ENCODE data around the gene SATB2. TPM values are rescaled to one million over a fixed set of nuclear protein-coding genes. Genes with fewer than 3 reads are reported as not detected.

Gene SATB2
- total RNA-seq, 1 donor from 2014 or later: 2.7 TPM

DNA sequence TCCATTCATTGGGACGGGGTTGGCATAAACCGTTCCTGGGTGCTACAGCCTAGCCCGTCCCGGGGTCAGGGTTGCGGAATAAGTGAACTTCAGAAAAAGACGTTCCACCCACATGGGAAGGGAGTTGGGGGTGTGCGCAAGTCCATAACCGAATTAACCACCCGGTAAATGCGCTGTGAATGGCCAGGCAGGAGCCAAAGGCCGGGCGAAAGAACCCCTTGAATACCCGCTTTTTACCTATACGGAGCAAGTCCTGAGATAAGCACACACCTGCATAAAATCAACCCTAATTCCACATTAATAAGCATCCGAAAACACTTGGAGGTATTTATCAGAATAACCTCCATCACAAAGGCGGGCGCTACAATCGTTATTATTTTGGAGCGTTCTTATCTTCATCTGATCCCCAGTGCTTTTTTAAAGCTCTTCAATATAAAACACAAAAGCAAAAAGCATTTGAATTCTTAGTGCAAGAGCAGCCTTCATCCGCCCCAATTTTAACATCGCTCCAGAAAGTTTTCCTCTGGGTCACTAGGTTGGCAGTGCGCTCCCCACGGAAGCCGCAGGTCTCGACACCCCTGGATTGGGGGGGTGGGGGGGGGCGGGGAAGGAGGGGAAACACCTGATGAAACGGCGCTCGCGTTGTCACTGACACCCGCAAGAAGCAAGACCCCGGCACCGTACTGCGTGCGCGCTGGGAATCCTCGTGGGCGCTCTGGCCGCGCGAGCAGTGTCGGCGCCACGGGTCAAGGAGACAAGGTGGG lies 1.2 kb downstream of the SATB2 start:
- no peak for TF ChIP-seq CTCF (conservative IDR thresholded peaks at IDR 0.05; ENCODE audit: low read depth, low read length)
- H3K4me3 ChIP-seq (ENCODE audit: low read depth, low read length): peak overlapping the region; percentile 82
- no peak for DNase-seq (ENCODE audit: low read depth)

DNA sequence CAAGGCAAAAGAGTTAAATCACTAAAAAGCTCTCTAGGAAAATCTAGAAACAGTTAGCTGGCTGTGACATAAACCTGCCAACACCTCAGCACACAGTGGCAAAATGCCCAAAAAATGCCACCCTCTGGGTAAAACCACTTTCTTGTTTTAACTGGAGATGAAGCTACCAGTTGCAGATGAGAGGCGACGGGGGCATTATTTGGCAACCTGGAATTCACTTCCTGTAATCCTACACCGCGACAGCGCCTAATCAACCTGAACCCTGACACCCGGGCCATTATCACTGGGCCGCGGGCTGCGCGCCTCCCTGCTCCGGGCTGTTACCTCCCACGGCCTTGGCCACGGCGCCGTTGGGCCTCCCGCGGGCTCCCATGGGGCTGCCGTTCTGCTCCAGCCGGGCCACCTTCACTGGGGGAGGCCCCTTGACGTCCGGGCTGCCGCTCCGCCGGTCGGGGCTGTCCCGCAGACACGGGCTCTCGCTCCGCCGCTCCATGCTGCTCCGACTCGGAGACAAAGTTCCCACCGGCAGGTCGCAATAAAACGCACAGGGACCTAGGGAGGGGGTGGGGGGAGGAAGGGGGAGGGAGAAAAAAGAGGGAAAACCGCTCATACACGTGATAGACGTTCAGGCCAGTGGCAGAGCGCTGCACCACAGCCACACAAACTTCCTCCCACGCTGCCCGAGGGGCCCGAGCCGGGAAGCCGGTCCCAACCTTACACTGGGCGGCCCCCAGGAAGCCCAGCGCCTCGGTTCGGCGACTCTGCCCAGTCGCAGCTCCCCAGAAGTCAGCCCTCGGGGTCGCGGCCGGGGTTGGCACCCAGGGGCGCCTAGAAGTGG lies 2.0 kb downstream of the SATB2 start:
- no peak for DNase-seq (ENCODE audit: low read depth)
- H3K4me3 ChIP-seq (ENCODE audit: low read depth, low read length): peak overlapping the region; percentile 82
- TF ChIP-seq CTCF (conservative IDR thresholded peaks at IDR 0.05; ENCODE audit: low read depth, low read length): no peak

DNA sequence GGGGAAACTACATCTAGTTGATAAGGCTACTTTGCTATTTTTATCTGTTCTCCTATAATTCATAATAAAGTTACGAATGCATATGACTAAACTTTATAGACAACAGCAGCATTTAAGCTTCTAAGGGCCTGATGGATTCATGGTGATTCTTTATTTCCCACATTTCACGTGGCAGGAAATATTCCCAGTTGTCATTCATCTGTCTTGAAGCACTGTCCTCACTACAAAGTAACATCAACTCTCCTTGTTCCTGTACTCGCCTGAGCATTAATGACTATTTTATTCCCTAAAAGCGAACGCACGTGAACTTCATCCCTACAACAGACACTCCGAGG lies 2.6 kb downstream of the SATB2 start:
- no peak for DNase-seq (ENCODE audit: low read depth)
- H3K4me3 ChIP-seq (ENCODE audit: low read depth, low read length): peak overlapping the region; percentile 82
- TF ChIP-seq CTCF (conservative IDR thresholded peaks at IDR 0.05; ENCODE audit: low read depth, low read length): no peak

DNA sequence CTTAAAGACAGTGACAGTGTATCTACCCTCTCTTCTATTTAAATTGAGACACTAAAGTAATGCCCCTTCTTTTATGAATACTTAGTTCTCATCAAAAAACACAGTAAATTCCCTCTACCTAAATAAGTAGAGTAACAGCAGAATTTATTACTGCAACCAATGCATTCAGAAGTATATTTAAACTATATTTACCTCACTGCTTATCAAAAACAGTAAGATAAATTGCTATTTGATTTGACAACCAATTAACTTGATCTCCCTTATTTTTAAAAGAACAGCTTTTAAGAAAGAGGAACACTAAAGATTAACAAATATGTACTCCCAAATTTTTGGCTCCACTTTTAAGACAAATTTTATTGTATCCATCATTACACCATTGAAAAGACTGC lies 4.8 kb downstream of the SATB2 start:
- TF ChIP-seq CTCF (conservative IDR thresholded peaks at IDR 0.05; ENCODE audit: low read depth, low read length): no peak
- no peak overlapping the region for H3K4me3 ChIP-seq (ENCODE audit: low read depth, low read length)
- no peak for DNase-seq (ENCODE audit: low read depth)

DNA sequence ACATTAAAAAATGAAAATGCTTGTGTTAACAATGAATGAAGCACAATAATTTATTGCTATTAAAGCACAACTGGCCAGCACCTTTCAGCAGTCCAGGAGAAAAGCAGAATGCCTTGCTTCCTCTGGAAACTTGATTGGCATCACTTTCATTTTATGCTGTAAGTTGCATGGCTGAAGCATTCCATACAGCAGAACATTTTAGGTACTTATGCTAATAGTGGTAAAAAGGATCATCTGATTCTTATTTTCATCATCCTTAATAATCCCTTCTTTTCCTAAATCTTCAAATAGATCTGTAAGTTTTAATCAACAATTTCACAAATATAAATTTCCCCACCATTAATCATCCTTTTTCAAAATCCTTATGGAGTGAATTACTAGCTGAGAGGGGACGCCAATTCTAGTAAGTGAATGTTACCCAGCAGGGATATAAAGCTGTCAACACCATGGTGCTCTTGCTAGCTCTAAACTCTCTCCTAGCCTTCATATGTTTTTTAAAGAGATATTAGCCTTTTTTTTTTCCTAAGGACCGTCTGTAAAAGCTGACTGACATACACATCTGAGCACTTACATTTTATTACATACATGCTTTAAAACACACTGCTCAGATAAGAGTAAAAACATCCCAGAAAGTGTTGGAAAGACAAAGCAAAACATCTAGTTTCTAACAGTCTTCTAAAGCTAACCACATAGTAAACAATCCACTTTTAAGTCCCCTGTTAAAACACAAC lies 5.3 kb downstream of the SATB2 start:
- no peak overlapping the region for H3K4me3 ChIP-seq (ENCODE audit: low read depth, low read length)
- no peak for DNase-seq (ENCODE audit: low read depth)
- TF ChIP-seq CTCF (conservative IDR thresholded peaks at IDR 0.05; ENCODE audit: low read depth, low read length): no peak

- DNase-seq (ENCODE audit: low read depth): no peak
- no peak for TF ChIP-seq CTCF (conservative IDR thresholded peaks at IDR 0.05; ENCODE audit: low read depth, low read length)
- H3K4me3 ChIP-seq (ENCODE audit: low read depth, low read length): no peak overlapping the region
These were observed 7.8 kb downstream of the SATB2 start for GRCh38 chr2:199449956-199450355.
